Keratinocyte (primary cell): ENCODE data around the gene SORL1. TPM values are rescaled to one million over a fixed set of nuclear protein-coding genes. Genes with fewer than 3 reads are reported as not detected.

Experiments
- DNase-seq: peaks from one replicate; pipeline ENCODE4 v3.0.0-alpha.2; 2011; ENCODE audit warnings: low read depth, missing footprints, low spot score
- FAIRE-seq: peaks from 2 replicates; lab custom pipeline; 2011; peaks lifted over from hg19 to GRCh38; lab: Jason Lieb, UNC
- H2AFZ ChIP-seq: 2 replicates; pipeline ENCODE4 v1.6.0; 2012; ENCODE audit warnings: low read length, control low read depth, inconsistent platforms; ENCODE audit not compliant: control insufficient read depth
- H3K27ac ChIP-seq: 2 replicates; pipeline ENCODE4 v1.5.1; 2011; ENCODE audit warnings: low read length; ENCODE audit not compliant: control insufficient read depth, insufficient read depth
- H3K27me3 ChIP-seq: 3 replicates; pipeline ENCODE4 v1.6.0; 2011; ENCODE audit warnings: low read length; ENCODE audit not compliant: control insufficient read depth, insufficient read depth; ENCODE audit errors: extremely low read depth
- H3K36me3 ChIP-seq, 2 experiments: 2 replicates in 1 of 2; 3 replicates in 1 of 2; pipeline ENCODE4 v1.5.1; 2011; ENCODE audit warnings: low read length in 2 of 2, mild to moderate bottlenecking in 1 of 2; ENCODE audit not compliant: control insufficient read depth in 2 of 2, insufficient read depth in 2 of 2; ENCODE audit errors: extremely low read depth in 1 of 2
- H3K4me1 ChIP-seq: 3 replicates; pipeline ENCODE4 v1.5.1; 2011; ENCODE audit warnings: low read length; ENCODE audit not compliant: control insufficient read depth, insufficient read depth; ENCODE audit errors: extremely low read depth
- H3K4me2 ChIP-seq: 3 replicates; pipeline ENCODE4 v1.6.0; 2011; ENCODE audit warnings: low read depth, low read length; ENCODE audit not compliant: control insufficient read depth, insufficient read depth; ENCODE audit errors: extremely low read depth
- H3K4me3 ChIP-seq, 3 experiments: fragments of 200-600 bp in 1 of 3; sonication (generic) in 1 of 3; 2 replicates in 2 of 3; 3 replicates in 1 of 3; pipeline ENCODE4 v1.5.1; 2011 to 2016; ENCODE audit warnings: low read length in 3 of 3, mild to moderate bottlenecking in 3 of 3, control low read depth in 2 of 3, inconsistent platforms in 1 of 3, low read depth in 1 of 3, mixed read lengths in 1 of 3, mixed run types in 1 of 3, moderate library complexity in 1 of 3; ENCODE audit not compliant: control insufficient read depth in 2 of 3, insufficient read depth in 2 of 3; ENCODE audit errors: extremely low read depth in 1 of 3
- H3K79me2 ChIP-seq: 2 replicates; pipeline ENCODE4 v1.6.0; 2012; ENCODE audit warnings: low read length; ENCODE audit not compliant: control insufficient read depth, insufficient read depth
- H3K9ac ChIP-seq: 3 replicates; pipeline ENCODE4 v1.6.0; 2011; ENCODE audit warnings: low read length; ENCODE audit not compliant: control insufficient read depth, insufficient read depth; ENCODE audit errors: extremely low read depth
- H3K9me1 ChIP-seq: 3 replicates; pipeline ENCODE4 v1.6.0; 2011; ENCODE audit warnings: low read length; ENCODE audit not compliant: control insufficient read depth, insufficient read depth; ENCODE audit errors: extremely low read depth
- H3K9me3 ChIP-seq: 2 replicates; pipeline ENCODE4 v1.5.1; 2012; ENCODE audit warnings: low read depth, low read length; ENCODE audit not compliant: control insufficient read depth
- H4K20me1 ChIP-seq: 3 replicates; pipeline ENCODE4 v1.6.0; 2011; ENCODE audit warnings: low read length; ENCODE audit not compliant: control insufficient read depth, insufficient read depth; ENCODE audit errors: extremely low read depth
- EZH2 ChIP-seq: IDR thresholded peaks from one replicate; pipeline ENCODE4 v1.6.1; 2012; ENCODE audit warnings: inconsistent platforms, mild to moderate bottlenecking, low read length, moderate library complexity
- dilution Hi-C: fragments of 300-500 bp; cut with MboI; formaldehyde crosslinking; loops from one replicate; pipeline ENCODE4 v1.7.0; 2020; ENCODE audit warnings: low sequenced_read_pairs; ENCODE audit not compliant: extremely low pct_ligation_motif_present
- polyA plus RNA-seq, 5 experiments: library from polyadenylated mRNA; depleted of rRNA in 3 of 5; stranded (reverse) in 3 of 5; stranded (forward) in 1 of 5; unstranded in 1 of 5; fragments of >200 nt; gene quantifications; 1 replicate in 1 of 5; 2 replicates in 3 of 5; 3 replicates in 1 of 5; pipeline versions ENCODE4 v1.2.1 to v1.2.3, GENCODE V29; 2011 to 2012; ENCODE audit warnings: missing spikeins in 2 of 5, low read depth in 1 of 5, low replicate concordance in 1 of 5
- TF ChIP-seq, protein P1 (sequence below), 3 experiments: IDR thresholded peaks in 1 of 3; conservative IDR thresholded peaks in 1 of 3; optimal IDR thresholded peaks in 1 of 3; 2 replicates in 2 of 3; 3 replicates in 1 of 3; pipeline versions ENCODE3 to v1.5.1; 2011; ENCODE audit warnings: low read length in 3 of 3, mild to moderate bottlenecking in 3 of 3, moderate library complexity in 2 of 3, control low read depth in 1 of 3, inconsistent platforms in 1 of 3; ENCODE audit not compliant: insufficient read depth in 2 of 3; ENCODE audit errors: extremely low read depth in 1 of 3

SORL1 gene
- polyA plus RNA-seq, 1 donor (not counting 4 experiments of a cell fraction or from before 2014, with no cell fraction given), result 38.9 TPM

DNA sequence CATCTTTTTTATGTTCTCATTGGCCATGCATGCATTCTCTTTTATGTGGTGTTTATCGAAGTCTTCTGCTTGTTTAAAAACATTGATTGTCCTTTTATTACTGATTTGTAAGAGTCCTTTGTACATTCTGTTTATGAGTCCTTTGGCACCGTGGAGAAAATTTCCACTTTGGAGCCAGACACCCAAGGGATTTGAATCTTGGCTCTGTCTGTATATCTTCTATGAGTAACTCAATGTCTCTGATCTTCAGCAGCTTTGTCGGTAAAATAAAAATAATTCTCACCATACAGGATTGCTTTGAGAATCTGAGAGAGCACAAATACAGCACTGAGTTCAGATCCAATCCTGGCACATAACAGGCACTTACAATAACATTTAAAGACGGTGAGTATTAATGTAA is 12.8 kb upstream of the SORL1 start:
- no peak for DNase-seq
- Histone ChIP-seq H3K9ac (no peak overlapping the region), H2AFZ (no peak overlapping the region), H3K4me3 (no peak overlapping the region), H3K27me3 (no peaks in the 10 kb centered on the region), H3K4me2 (no peak overlapping the region), H3K9me1 (no peaks in the 10 kb centered on the region), H3K36me3 (no peaks in the 10 kb centered on the region), H3K79me2 (no peaks in the 10 kb centered on the region), H4K20me1 (no peaks in the 10 kb centered on the region), H3K27ac (no peak overlapping the region), H3K4me1 (peaks cover 4% of the 10 kb centered on the region), H3K9me3 (no peaks in the 10 kb centered on the region)
- FAIRE-seq, result no peak
- dilution Hi-C loops, result no loop called here
- no peak for TF ChIP-seq EZH2
- TF ChIP-seq, protein P1, sequence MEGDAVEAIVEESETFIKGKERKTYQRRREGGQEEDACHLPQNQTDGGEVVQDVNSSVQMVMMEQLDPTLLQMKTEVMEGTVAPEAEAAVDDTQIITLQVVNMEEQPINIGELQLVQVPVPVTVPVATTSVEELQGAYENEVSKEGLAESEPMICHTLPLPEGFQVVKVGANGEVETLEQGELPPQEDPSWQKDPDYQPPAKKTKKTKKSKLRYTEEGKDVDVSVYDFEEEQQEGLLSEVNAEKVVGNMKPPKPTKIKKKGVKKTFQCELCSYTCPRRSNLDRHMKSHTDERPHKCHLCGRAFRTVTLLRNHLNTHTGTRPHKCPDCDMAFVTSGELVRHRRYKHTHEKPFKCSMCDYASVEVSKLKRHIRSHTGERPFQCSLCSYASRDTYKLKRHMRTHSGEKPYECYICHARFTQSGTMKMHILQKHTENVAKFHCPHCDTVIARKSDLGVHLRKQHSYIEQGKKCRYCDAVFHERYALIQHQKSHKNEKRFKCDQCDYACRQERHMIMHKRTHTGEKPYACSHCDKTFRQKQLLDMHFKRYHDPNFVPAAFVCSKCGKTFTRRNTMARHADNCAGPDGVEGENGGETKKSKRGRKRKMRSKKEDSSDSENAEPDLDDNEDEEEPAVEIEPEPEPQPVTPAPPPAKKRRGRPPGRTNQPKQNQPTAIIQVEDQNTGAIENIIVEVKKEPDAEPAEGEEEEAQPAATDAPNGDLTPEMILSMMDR (optimal IDR thresholded peaks at IDR 0.05 in 1 of 3, IDR thresholded peaks at IDR 0.05 in 1 of 3, conservative IDR thresholded peaks at IDR 0.05 in 1 of 3; ENCODE audit: extremely low read depth in 1 of 3, insufficient read depth in 2 of 3, low read length in 3 of 3), result no peak

DNA sequence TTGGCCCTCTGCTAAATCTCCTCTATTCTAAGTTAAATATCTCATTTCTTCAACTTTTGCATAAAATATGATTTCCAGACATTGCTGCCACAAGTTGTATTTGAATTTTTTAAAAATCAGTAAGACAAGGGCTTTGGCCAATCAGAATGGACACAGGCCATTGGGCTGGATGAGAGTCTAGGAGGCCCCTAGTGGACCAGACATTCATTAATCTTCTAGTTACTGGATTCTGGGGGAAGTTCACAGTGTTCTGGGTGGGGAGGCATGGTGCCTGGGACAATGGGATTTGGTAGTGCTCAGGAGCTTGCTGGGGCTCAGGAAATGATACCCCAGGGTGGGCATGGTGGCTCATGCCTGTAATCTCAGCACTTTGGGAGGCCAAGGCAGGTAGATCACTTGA is 12.4 kb upstream of the SORL1 start:
- dilution Hi-C loops, result loop anchor here (10.0 kb wide), 1 partner anchor 115 kb away; no protein-coding TSS in a partner anchor
- Histone ChIP-seq H3K9me1 (no peaks in the 10 kb centered on the region), H3K27ac (no peak overlapping the region), H3K9me3 (no peaks in the 10 kb centered on the region), H4K20me1 (no peaks in the 10 kb centered on the region), H3K4me1 (peaks cover 4% of the 10 kb centered on the region), H3K4me2 (no peak overlapping the region), H3K27me3 (no peaks in the 10 kb centered on the region), H3K9ac (no peak overlapping the region), H3K79me2 (no peaks in the 10 kb centered on the region), H2AFZ (no peak overlapping the region), H3K36me3 (no peaks in the 10 kb centered on the region), H3K4me3 (no peak overlapping the region)
- DNase-seq (no peak), FAIRE-seq (no peak)
- TF ChIP-seq, protein P1 (optimal IDR thresholded peaks at IDR 0.05 in 1 of 3, IDR thresholded peaks at IDR 0.05 in 1 of 3, conservative IDR thresholded peaks at IDR 0.05 in 1 of 3; ENCODE audit: extremely low read depth in 1 of 3, insufficient read depth in 2 of 3, low read length in 3 of 3), result no peak
- no peak for TF ChIP-seq EZH2
